SU-DHL-6 (cell line): Measurements from ENCODE around the gene IRF9.

Experiments used
- H2AFZ ChIP-seq: fragments of 200-600 bp; sonication (generic); 2 replicates; pipeline ENCODE4 v1.6.1; 2014; ENCODE audit warnings: low read depth, mild to moderate bottlenecking, moderate library complexity, mixed read lengths, antibody characterized with exemption, low read length; ENCODE audit not compliant: severe bottlenecking
- H3F3A ChIP-seq: fragments of 200-600 bp; shearing (Covaris generic); 2 replicates; pipeline ENCODE4 v1.6.0; 2016; ENCODE audit warnings: antibody characterized with exemption, mild to moderate bottlenecking; ENCODE audit not compliant: insufficient read depth
- H3K27ac ChIP-seq: fragments of 200-600 bp; sonication (generic); 2 replicates; pipeline ENCODE4 v1.5.1; 2016; ENCODE audit warnings: low read depth, mild to moderate bottlenecking, low read length, moderate library complexity, mixed read lengths
- H3K27me3 ChIP-seq: fragments of 200-600 bp; sonication (generic), shearing (Covaris generic); 2 replicates; pipeline ENCODE4 v1.6.0; 2014; ENCODE audit warnings: mild to moderate bottlenecking, low read length
- H3K36me3 ChIP-seq: fragments of 200-600 bp; sonication (generic); 2 replicates; pipeline ENCODE4 v1.6.1; 2014; ENCODE audit warnings: mild to moderate bottlenecking, low read length, mixed read lengths
- H3K4me2 ChIP-seq: fragments of 300-600, 200-600 bp; shearing (Covaris generic), sonication (generic); 2 replicates; pipeline ENCODE4 v1.6.0; 2014; ENCODE audit warnings: low read length, low read depth, mild to moderate bottlenecking; ENCODE audit not compliant: poor library complexity, severe bottlenecking
- H3K4me3 ChIP-seq: fragments of 200-600 bp; sonication (generic); 2 replicates; pipeline ENCODE4 v1.5.1; 2014; ENCODE audit warnings: antibody characterized with exemption, low read length, mild to moderate bottlenecking, mixed read lengths; ENCODE audit not compliant: insufficient read depth, poor library complexity, severe bottlenecking
- H3K79me2 ChIP-seq: fragments of 200-600 bp; sonication (generic); 2 replicates; pipeline ENCODE4 v1.6.1; 2014; ENCODE audit warnings: mild to moderate bottlenecking, low read length, moderate library complexity; ENCODE audit not compliant: insufficient read depth
- H3K9ac ChIP-seq: fragments of 200-600 bp; sonication (generic); 2 replicates; pipeline ENCODE4 v1.7.0; 2014; ENCODE audit warnings: mild to moderate bottlenecking, low read length
- H3K9me2 ChIP-seq: fragments of 200-600 bp; sonication (generic); replicated peaks from 2 replicates; pipeline ENCODE4 v1.6.1; 2014; ENCODE audit warnings: low read length; ENCODE audit not compliant: insufficient read depth
- H3K9me3 ChIP-seq: fragments of 200-600 bp; sonication (generic); 2 replicates; pipeline ENCODE4 v1.6.1; 2014; ENCODE audit warnings: low read length, mixed read lengths; ENCODE audit not compliant: insufficient read depth
- H4K20me1 ChIP-seq: fragments of 200-600 bp; sonication (generic); 2 replicates; pipeline ENCODE4 v1.6.1; 2014; ENCODE audit warnings: low read depth, mild to moderate bottlenecking, antibody characterized with exemption, low read length, moderate library complexity, mixed read lengths
- EZH2phosphoT487 ChIP-seq: fragments of 200-600 bp; sonication (generic), shearing (Covaris generic); conservative IDR thresholded peaks from 2 replicates; pipeline ENCODE4 v1.6.1; 2018; ENCODE audit warnings: mild to moderate bottlenecking, antibody characterized with exemption, low read length, moderate library complexity, mixed read lengths
- TF ChIP-seq, protein P1 (sequence below): fragments of 200-600 bp; sonication (generic); IDR thresholded peaks from one replicate; pipeline ENCODE4 v1.5.1; 2017; ENCODE audit warnings: antibody characterized with exemption, mild to moderate bottlenecking, low read length, moderate library complexity; ENCODE audit not compliant: insufficient read depth, poor library complexity, severe bottlenecking

The IRF9 gene

DNA sequence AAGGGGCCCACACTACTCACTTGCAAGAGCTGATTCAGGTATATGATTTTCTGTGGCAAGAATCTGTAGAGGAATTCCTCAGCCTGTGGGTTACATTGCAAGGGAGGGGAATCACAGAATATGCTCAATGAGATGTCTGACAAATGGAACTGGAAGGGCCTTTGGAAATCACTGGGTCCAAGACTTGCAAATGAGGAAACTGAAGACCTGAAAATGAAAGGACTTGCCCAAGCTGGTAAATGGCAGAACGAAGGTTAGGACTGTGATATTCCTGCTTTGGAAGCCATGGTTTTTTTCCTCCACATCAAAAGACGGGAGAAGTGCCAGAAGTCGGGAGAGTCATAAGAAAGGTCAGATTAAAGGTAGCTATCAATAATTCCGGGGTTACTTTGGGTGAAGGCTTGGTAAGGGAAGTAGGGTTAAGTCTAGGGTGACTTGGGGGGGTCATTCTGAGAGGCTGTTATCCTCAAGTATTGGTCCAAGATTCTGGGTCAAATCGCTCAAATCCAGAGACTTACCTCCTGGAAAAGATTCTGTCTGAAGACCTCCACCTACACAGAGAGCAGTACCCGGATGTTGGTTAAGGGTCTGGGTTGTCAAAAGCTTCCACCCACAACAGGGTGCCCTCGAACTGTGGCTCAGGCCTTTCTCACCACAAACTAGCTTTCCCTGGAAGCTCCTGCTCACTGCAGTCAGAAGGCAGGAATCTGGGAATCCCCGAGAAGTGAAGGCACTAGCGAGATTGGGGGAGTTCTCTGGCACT lies 15.2 kb upstream of the IRF9 start:
- Histone ChIP-seq H3K9me3 (no peaks in the 10 kb centered on the region), H3K4me3 (peak overlapping the region; percentile 95), H4K20me1 (no peaks in the 10 kb centered on the region), H2AFZ (peak overlapping the region; percentile 25), H3F3A (peaks cover 10% of the 10 kb centered on the region; the same call in 1 of the 2 replicates), H3K36me3 (0 out of 2 replicates have a peak, but pooled peaks cover 6% of the 10 kb centered on the region), H3K4me2 (peak overlapping the region; percentile 96), H3K9me2 (no peaks in the 10 kb centered on the region), H3K79me2 (peaks cover 27% of the 10 kb centered on the region), H3K27me3 (no peaks in the 10 kb centered on the region), H3K27ac (peak overlapping the region; percentile 81), H3K9ac (peak overlapping the region; percentile 91)
- TF ChIP-seq, protein P1, sequence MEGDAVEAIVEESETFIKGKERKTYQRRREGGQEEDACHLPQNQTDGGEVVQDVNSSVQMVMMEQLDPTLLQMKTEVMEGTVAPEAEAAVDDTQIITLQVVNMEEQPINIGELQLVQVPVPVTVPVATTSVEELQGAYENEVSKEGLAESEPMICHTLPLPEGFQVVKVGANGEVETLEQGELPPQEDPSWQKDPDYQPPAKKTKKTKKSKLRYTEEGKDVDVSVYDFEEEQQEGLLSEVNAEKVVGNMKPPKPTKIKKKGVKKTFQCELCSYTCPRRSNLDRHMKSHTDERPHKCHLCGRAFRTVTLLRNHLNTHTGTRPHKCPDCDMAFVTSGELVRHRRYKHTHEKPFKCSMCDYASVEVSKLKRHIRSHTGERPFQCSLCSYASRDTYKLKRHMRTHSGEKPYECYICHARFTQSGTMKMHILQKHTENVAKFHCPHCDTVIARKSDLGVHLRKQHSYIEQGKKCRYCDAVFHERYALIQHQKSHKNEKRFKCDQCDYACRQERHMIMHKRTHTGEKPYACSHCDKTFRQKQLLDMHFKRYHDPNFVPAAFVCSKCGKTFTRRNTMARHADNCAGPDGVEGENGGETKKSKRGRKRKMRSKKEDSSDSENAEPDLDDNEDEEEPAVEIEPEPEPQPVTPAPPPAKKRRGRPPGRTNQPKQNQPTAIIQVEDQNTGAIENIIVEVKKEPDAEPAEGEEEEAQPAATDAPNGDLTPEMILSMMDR = no peak
- TF ChIP-seq EZH2phosphoT487 = no peak

DNA sequence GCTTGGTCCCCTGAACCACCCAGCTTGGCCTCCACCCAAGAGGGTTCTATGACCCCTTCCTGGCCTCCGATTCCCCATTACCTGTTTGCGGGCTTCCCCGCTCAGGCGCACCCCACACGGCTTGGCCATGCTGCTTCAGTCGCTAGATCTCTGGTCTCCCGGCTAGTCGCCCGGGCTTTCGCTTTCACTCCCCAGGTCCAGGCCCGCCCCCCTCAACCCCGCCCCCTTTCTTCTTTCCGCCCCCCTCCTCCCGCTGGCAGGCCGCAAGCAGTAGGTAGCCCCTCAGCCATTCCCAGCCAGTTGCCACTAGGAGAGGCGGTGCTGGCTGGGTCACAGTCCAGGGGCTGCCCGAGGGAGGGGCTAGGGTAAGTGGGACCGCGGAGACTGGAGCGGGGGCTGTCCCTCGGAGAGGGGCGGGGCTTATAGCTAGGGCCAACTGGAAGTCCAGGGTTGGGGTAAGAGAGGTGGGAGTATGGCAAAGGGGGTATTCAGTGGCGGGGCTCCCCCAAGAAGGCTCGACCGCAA lies 14.6 kb upstream of the IRF9 start, which contains the start of gene PSME2:
Gene PSME2 (minus strand): TSS at position 158 of the 525 bp plus-strand sequence. CDS start 29 bp downstream, at position 129.
- Histone ChIP-seq H3K4me2 (peak within 1 kb of the TSS; percentile 96), H3K4me3 (peak within 1 kb of the TSS; percentile 95), H3K79me2 (peaks cover 26% of the 10 kb centered on the region), H3K27ac (peak within 1 kb of the TSS; percentile 81), H3K27me3 (no peaks in the 10 kb centered on the region), H3K9ac (peak within 1 kb of the TSS; percentile 91), H3K9me2 (no peaks in the 10 kb centered on the region), H3K36me3 (0 out of 2 replicates have a peak, but pooled peaks cover 6% of the 10 kb centered on the region), H2AFZ (peak within 1 kb of the TSS; percentile 31), H4K20me1 (no peaks in the 10 kb centered on the region), H3K9me3 (no peaks in the 10 kb centered on the region), H3F3A (peaks cover 10% of the 10 kb centered on the region; the same call in 1 of the 2 replicates)
- no peak for TF ChIP-seq EZH2phosphoT487
- TF ChIP-seq, protein P1 = no peak

DNA sequence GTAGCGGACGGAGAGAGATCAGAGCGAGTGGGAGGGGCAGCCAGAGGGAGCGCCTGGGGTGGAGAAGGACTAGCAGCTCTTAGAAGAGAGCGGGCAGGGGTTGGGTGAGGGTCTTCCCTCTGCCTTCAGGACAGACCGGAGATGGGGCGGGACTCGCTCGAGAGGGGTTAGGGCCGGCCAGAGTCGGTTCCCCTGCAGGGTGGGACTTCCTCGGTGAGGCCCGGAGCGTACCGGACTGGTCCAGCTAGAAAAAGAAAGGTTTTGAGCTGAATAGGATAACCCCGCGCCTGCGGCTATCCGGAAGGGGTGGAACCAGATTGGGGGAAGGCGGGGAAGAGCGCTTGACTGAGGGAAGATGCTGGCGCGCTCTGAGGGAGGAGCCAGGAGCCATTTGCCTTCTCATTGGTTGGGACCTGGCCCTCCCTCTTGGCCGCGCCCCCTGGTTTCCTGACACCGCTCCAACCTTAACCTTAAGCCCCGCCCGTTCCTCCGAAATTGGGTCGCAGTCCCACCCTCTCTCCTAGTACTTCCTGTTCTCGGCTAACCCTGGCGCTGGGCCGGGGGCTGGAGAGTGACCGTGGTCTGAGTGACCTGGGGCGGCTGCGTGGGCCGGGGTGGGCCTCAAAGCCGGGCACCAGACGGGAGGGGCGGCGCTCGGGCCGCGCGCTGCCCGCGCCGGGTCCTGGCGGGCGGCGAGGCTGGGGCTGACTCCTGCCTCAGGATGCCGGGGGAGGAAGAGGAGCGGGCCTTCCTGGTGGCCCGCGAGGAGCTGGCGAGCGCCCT lies 13.9 kb upstream of the IRF9 start, which contains the start of gene RNF31:
Gene RNF31 (plus strand): TSS at position 521 of the 783 bp plus-strand sequence. CDS start 201 bp downstream, at position 722.
- no peaks in the 10 kb centered on the region for H4K20me1 ChIP-seq
- TF ChIP-seq EZH2phosphoT487 = no peak
- TF ChIP-seq, protein P1 = no peak
- H3K4me3 ChIP-seq = peak within 1 kb of the TSS; percentile 95
- H3K36me3 ChIP-seq = 0 out of 2 replicates have a peak, but pooled peaks cover 6% of the 10 kb centered on the region
- peaks cover 10% of the 10 kb centered on the region; the same call in 1 of the 2 replicates for H3F3A ChIP-seq
- no peaks in the 10 kb centered on the region for H3K9me3 ChIP-seq
- H3K27ac ChIP-seq = peak within 1 kb of the TSS; percentile 81
- no peaks in the 10 kb centered on the region for H3K9me2 ChIP-seq
- H3K27me3 ChIP-seq = no peaks in the 10 kb centered on the region
- H3K9ac ChIP-seq = peak within 1 kb of the TSS; percentile 91
- peak within 1 kb of the TSS; percentile 31 for H2AFZ ChIP-seq
- H3K79me2 ChIP-seq = peaks cover 26% of the 10 kb centered on the region
- peak within 1 kb of the TSS; percentile 96 for H3K4me2 ChIP-seq
